Ishikawa (cell line): ENCODE data around the gene RTN4IP1.

Experiments
- CREB1 ChIP-seq: IDR thresholded peaks from 2 replicates; pipeline ENCODE4 v1.6.1; 2012; ENCODE audit warnings: low read depth
- EGR1 ChIP-seq: IDR thresholded peaks from 2 replicates; pipeline ENCODE4 v1.6.1; 2012
- EP300 ChIP-seq: IDR thresholded peaks from 2 replicates; pipeline ENCODE4 v1.6.1; 2012; ENCODE audit warnings: borderline replicate concordance
- FOXM1 ChIP-seq: IDR thresholded peaks from 2 replicates; pipeline ENCODE4 v1.6.1; 2012; ENCODE audit warnings: low read depth, borderline replicate concordance
- MAX ChIP-seq: IDR thresholded peaks from 2 replicates; pipeline ENCODE4 v1.6.1; 2012
- REST ChIP-seq: IDR thresholded peaks from 2 replicates; pipeline ENCODE4 v1.6.1; 2012; ENCODE audit warnings: low read depth, mild to moderate bottlenecking
- TAF1 ChIP-seq: IDR thresholded peaks from 2 replicates; pipeline ENCODE4 v1.6.1; 2012; ENCODE audit warnings: low read depth, mild to moderate bottlenecking
- USF1 ChIP-seq: IDR thresholded peaks from 2 replicates; pipeline ENCODE4 v1.6.1; 2012
- ZBTB7A ChIP-seq: IDR thresholded peaks from 2 replicates; pipeline ENCODE4 v1.6.1; 2012; ENCODE audit warnings: low read depth

GRCh38 chr6:106658469-106658868 is 29.2 kb upstream of the RTN4IP1 start:
- TF ChIP-seq EP300 (no peak), FOXM1 (no peak), MAX (no peak), EGR1 (no peak), USF1 (no peak), REST (no peak), CREB1 (no peak), ZBTB7A (no peak), TAF1 (no peak)
